NCI-H345 (cell line): ENCODE measurements around the gene AKR1D1.
"Not testable (repeated sequence)": the region's sequence is repeated elsewhere in the genome, so short reads cannot be mapped to it uniquely, and the experiment has no call there.

Source experiments
- DNase-seq: peaks from one replicate; lab custom pipeline; 2025; lab: John Stamatoyannopoulos, UW

Gene AKR1D1, protein sequence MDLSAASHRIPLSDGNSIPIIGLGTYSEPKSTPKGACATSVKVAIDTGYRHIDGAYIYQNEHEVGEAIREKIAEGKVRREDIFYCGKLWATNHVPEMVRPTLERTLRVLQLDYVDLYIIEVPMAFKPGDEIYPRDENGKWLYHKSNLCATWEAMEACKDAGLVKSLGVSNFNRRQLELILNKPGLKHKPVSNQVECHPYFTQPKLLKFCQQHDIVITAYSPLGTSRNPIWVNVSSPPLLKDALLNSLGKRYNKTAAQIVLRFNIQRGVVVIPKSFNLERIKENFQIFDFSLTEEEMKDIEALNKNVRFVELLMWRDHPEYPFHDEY

DNA sequence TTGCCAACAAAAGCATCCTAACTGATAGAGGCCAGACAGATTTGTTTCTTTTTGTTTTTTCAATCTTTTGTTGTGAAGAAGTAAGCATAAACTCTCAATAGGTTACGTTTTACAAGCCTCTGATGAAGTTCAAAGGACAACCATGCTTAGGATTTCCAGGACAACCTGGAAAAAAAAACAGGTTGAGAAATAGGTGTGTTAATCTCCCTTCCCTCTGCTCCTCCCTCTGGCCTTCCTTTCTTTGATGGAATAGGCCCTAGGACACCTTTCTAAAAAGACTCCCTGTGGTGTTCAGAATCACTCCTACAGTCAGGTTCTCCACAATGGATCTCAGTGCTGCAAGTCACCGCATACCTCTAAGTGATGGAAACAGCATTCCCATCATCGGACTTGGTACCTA is at the start of gene AKR1D1:
Gene AKR1D1, plus strand, starts transcription at position 264 of the 400 bp plus-strand sequence. Its CDS starts 60 bp downstream, at position 324.
- no peak for DNase-seq

DNA sequence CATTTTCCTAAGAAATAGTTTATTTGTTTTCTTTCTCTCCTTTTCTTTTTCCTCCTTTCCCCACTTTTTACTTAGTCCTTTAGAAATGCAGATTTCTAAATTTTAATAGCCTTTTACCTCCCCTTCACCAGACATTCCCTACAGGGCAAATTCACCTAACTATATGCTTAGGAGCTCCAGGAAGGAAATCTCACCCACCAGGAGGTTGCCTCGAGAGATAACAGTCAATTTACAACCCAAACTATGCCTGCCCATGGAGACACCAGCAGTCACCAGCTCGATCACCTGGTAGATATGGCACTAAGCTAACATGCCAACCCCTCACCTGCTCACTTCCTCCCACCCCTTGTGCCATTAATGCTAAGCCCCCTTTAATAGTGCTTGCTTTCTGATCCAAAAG is 49.2 kb upstream of the AKR1D1 start:
- DNase-seq = no peak

DNA sequence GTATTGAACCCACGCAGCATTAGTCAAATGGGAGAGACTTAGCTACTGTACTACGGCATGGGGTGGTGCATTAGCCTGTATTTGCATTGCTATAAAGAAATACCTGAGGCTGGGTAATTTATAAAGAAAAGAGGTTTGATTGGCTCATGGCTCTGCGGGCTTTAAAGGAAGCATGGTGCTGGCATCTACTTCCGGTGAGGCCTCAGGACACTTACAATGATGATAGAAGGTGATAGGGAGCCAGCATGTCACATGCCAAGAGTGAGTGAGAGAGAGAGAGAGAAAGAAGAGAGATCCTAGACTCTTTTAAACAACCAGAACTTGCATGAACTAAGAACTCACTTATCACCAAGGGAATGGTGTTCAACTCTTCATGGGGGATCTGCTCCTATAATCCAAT is 47.1 kb upstream of the AKR1D1 start:
- DNase-seq = no peak

DNA sequence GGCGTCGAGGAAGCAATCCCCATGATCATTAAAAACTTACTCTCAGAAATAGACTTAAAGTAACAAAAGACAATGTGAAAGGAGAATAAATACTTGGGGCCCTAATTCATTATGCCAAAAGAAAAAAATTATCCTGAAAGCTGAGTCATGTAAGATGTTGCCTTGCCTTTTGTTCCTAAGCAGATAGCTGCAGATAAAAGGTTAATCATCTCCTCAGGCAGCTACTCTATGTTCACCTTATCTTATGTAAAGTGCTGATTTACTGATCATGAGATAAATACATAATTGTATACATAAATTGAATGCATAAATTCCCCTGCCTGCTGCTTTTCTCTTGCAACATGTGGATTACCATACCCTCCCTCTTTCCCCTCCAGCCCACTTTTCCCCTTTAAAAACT is 46.3 kb upstream of the AKR1D1 start:
- no peak for DNase-seq

DNA sequence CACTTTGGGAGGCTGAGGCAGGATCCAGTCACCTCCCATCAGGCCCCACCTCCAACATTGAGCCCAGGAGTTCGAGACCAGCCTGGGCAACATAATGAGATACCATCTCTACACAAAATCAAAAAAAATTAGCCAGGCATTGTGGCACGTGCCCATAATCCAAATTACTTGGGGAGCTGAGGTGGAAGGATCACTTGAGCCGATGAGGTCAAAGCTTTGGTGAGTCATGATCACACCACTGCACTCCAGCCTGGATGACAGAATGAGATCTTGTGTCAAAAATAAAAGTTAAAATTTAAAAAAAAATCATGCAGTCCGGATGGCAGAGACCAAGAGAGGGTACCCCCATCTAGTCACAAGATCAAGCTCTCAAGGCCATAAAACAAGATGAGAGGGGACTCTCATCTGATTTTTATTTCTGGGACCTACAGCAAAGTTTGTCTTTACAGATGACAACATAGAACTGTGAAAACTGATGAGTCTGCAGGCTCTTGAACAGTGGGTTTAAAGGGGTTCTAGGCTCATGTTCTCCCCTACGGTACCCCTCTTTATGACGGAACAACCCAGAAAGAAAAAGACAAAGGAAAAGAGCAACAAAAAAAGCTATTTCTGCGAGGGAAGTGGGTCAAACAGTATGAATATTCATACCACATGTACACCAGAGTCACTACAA is 45.4 kb upstream of the AKR1D1 start:
- no peak for DNase-seq

DNA sequence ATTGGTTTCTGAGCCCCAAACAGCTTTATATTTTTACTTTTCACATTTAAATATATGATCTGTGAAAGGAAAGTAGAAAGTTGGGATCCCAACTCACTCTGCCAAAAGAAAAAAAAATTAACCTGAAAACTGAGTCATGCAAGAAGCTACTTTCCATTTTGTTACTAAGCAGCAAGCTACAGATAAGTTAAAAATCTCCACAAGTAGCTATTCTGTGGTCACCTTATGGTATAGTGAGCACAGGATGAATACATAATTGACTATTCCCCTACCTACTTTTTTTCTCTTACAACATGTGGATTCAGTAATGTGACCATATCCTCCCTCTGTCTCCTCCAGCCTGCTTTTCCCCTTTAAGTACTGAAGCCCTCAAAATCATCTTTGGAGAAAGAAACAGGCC is 44.1 kb upstream of the AKR1D1 start:
- DNase-seq = no peak

DNA sequence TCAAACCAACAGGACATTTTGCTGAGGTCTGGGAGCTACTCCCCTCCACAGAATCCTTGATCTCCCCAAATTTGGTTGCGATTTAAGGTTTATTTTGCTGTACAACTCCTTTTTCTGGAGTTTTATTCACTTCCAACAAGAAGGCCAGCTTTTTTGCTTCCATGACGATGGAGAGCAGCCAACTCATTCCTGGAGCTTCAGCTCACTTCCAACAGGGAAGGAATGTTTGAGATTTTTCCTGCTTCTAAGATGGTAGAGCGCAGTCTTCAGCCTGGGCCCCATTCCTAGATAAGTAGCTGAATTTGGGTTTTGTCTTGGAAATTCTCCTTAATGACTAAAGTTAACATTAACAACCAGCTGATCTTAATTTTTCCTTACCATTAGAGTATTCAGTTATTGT is 43.5 kb upstream of the AKR1D1 start:
- no peak for DNase-seq

DNA sequence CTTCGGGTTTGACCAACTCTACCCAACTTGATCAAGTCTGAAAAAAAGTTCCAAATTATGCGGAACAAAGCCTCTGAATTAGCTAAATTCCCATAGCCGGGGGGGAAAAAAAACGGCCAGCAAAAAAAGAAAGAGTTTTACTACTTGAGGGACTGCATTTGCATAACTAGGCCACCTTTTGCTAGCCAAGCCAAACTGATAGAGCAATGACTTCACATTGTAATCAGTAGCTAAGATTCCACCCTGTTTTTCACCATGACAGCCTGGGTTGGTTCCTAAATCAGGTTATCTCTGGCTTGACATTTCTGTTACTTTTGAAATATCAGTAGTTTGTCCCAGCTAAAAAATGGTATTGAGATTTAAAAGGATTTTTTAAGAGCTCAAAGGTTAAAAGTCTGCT is 43.0 kb upstream of the AKR1D1 start:
- no peak for DNase-seq

DNA sequence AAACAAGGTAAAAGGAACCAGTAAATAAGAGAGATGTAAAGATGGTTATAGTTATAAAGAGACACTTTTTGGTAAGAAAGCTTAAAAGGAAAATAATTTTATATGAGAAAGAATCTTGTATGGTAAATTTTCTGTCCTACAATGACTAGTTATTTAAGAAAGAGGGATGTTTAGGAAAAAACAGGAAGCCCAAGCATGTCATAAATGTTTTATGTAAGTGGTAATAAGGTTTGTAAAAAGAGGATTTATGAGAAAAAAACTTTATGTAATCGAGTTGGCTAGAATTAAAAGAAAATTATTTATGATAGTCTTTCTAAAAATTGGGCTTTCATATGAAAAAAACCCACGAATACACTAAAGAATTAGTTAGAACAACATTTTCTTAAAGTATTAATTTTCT is 40.1 kb upstream of the AKR1D1 start:
- no peak for DNase-seq

DNA sequence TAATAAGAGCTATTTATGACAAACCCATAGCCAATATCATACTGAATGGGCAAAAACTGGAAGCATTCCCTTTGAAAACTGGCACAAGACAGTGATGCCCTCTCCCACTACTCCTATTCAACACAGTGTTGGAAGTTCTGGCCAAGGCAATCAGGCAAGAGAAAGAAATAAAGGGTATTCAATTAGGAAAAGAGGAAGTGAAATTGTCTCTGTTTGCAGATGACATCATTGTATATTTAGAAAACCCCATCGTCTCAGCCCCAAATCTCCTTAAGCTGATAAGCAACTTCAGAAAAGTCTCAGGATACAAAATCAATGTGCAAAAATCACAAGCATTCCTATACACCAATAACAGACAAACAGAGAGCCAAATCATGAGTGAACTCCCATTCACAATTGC is 36.2 kb upstream of the AKR1D1 start:
- not testable (repeated sequence) for DNase-seq

DNA sequence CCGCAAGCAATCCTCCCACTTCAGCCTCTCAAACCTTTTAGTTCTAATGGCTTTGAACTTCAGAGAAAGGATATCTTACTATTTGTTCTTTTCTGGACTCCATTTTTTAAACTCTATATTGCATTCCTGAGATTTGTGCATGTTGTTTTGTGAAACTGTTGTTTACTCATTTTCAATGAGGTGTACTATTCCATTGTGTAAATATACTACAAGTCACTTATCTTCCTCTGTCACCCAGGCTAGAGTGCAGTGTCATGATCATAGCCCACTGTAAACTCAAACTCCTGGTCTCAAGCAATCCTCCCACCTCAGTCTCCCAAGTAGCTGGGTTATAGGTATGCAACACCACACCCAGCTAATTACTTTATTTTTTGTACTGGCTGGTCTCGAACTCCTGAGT is 31.4 kb upstream of the AKR1D1 start:
- DNase-seq = no peak

DNA sequence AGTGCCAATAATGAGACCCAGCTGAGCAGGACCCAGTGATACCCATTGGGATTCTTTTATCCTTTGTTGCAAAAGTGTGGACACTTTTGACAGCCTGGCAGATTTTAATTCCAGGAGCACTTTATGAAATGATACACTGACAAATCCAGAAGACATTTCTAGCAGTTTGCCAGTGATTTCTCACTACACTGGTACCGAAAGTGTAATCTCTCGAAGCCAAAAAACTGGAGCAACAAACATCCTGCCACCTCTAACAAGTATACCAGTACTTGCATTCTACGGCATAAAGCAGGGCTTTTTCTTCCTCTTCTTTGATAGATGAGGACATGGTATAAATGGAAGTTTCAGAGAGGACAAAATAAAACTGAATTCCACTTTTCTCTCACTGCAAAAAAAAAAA is 28.4 kb upstream of the AKR1D1 start:
- no peak for DNase-seq

DNA sequence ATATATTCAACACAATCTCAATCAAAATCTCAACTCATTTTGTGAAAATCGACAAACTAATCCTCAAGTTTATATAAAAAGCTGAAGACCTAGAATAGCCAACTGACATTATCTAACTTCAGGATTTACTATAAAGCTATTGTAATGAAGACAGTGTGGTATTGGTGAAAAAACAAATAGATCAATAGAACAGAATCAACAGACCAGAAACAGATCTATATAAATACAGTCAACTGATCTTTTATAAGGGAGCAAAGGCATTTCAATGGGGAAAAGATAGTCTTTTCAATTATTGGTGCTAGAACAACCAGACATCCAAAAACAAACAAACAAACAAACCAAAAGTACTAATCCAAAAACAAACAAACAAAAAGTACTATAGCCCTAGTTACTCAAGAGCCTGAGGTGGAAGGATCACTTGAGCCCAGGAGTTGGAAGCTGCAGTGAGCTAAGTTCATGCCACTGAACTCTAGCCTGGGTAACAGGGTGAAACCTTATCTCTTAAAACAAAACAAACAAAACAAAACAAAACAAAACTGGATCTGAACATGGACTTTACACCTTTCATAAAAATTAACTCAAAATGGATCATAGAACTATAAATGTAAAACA is 26.6 kb upstream of the AKR1D1 start:
- DNase-seq = no peak

DNA sequence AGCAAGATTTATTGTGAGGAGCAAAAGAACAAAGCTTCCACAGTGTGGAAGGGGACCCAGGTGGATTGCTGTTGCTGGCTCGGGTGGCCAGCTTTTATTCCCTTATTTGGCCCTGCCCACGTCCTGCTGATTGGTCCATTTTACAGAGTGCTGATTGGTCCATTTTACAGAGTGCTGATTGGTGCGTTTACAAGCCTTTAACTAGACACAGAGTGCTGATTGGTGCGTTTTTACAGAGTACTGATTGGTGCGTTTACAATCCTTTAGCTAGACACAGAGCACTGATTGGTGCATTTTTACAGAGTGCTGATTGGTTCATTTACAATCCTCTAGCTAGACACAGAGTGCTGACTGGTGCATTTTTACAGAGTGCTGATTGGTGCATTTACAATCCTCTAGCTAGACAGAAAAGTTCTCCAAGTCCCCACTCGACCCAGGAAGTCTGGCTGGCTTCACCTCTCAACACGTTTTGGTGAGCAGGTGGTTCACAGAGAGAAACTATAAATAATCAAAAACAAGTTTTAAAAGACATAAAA is 24.5 kb upstream of the AKR1D1 start:
- not testable (repeated sequence) for DNase-seq

DNA sequence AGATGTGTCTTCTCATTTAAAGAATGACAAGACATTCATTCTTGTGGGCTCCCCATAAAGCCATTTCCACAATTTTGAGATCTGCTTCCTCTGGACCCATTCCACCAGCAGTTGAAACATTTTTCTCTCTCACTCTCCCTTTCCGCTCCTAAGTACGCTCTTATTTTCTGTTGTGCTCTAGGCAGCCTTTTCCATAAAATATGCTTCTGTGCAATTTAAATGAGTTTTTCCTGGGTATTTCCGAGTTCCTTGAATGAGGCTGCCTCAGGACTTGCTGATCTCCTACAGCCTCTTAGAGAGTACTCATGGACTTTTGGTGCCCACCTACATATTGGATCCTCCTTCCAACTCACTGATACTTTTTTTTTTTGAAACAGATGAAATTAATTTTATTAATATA is 23.6 kb upstream of the AKR1D1 start:
- no peak for DNase-seq

DNA sequence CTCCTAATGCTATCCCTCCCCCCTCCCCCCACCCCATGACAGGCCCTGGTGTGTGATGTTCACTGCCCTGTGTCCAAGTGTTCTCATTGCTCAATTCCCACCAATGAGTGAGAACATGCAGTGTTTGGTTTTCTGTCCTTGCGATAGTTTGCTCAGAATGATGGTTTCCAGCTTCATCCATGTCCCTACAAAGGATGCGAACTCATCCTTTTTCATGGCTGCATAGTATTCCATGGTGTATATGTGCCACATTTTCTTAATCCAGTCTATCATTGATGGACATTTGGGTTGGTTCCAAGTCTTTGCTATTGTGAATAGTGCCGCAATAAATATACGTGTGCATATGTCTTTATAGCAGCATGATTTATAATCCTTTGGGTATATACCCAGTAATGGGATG is 20.6 kb upstream of the AKR1D1 start:
- not testable (repeated sequence) for DNase-seq

DNA sequence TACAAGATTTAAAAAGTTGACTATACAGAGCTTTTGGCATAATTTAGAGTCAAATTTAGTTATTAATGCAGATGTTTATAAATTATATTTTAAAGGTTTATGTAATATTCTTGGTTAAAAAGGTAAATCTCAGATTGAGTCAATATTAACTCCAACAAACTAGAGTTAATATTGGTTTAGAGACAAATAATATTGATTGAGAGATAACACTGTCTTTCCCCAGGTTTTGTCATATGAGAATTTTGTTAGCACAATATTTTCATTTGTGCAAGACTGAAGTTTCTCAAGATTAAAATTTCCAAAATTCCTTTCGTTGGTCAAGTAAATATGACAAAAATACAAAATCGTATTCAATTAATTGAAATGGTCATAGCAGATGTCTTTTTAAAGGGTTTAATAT is 12.9 kb upstream of the AKR1D1 start:
- DNase-seq = no peak

DNA sequence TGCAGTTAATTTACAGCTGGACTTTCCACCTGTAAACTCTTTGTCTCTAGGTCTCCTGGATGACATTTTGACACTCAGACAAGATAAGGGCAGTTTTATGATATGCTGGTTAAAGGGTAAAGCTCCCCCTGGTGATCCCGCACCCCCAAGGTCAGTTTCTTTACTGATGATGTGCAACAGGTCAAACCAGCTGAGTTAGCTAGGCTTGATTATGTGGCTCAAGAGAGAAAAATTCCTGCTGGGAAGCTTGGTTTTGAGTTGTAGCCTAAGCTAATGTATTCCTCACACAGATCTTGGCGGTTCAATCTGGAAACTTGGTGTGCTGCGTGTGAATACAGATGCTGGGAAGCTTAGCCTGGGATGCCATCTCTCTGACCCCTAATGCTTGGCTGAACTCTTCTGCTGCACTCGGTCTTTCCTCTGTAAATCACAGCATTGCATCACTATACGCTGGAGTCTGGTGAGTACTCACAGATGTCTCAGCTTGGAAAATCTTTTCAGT is 11.4 kb upstream of the AKR1D1 start:
- DNase-seq = no peak

DNA sequence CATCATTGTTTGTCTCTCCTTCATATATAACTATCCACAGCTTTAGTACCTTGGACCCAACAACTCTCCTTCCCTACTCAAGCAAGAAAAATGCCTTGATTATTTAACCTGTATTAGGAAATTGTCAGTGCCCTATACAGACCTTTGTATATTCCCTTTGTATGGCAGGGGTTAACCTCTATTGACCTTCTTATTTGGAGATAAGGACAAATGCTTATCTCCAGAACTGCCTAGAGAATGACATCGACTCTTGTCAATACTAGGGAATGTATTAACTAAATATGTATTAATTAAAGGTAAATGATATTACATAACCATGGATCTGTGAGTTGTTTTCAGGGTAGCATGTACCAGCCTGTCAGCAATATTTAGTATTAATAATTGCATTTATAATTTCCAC is 10.4 kb upstream of the AKR1D1 start:
- no peak for DNase-seq

DNA sequence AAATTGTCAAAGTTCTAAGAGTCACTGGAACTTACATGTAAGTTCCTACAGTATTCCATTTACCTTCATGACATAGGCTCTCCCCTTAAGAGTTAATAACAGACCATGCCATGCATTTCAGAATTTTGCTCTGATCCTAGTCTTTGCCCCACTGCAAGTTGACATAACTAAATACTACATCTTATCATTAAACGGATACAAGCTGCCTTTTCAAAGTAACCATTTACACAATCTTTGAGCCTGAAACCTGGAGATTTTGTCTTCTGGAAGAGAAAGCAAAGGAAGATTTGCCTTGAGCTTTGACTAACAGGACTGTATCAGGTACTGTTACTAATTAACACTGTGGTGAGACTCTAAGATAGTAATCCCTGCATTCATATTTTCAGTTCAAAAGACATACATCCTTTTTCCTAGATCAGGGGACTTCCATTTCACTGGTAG is 9.3 kb upstream of the AKR1D1 start:
- DNase-seq = no peak

DNA sequence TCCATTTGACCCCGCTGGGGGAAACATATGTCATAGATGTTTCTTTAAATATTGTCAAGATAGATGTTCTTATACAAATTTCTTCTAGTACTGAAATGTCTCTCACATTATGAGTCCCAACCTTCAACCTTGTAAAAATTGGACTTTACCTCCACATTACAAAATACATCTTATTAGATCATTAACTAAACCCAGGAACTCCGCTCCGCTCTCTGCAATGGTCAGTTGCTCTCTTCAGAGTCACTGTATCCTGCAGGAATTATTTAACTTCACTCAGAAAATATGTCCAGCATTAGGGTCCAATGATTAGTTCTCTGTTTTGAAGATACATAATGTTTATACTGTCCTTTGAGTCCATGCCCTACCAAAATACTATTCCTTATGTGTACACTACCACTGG is 8.5 kb upstream of the AKR1D1 start:
- no peak for DNase-seq

DNA sequence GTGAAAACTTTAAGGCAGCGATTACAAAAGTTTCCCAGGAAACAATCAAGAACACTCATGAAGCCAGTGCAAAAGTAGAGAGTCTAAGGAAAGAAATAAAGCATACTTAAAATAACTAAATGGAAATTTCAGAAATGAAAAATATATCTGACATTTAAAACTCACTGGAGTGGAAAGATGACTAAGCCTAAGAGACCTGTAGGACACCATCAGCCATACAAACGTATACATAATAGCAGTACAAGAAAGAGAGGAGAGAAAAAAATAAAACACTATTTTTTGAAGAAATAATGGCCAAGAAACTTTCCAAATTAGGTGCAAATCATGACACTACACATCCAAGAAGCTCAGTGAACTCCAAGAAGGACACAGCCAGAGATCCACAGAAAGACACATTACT is 5.4 kb upstream of the AKR1D1 start:
- DNase-seq = no peak

DNA sequence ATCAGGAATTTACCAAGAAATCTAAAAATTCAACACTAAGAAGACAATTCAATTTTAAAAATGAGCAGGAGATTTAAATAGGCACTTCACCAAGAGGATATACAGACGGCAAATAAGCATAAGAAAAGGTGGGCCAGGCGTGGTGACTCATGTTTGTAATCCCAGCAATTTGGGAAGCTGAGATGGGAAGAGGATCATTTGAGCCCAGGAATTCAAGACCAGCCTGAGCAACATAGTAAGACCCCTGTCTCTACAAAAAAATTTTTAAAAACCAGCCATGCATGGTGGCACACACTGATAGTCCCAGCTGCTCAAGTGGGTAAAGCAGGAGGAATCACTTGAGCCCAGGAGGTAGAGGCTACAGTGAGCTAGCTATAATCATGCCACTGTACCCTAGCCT is 3.5 kb upstream of the AKR1D1 start:
- no peak for DNase-seq
